Measurements from ENCODE around the gene TFDP2.
"Not testable (repeated sequence)": the region's sequence is repeated elsewhere in the genome, so short reads cannot be mapped to it uniquely, and the experiment has no call there.

The TFDP2 gene

DNA sequence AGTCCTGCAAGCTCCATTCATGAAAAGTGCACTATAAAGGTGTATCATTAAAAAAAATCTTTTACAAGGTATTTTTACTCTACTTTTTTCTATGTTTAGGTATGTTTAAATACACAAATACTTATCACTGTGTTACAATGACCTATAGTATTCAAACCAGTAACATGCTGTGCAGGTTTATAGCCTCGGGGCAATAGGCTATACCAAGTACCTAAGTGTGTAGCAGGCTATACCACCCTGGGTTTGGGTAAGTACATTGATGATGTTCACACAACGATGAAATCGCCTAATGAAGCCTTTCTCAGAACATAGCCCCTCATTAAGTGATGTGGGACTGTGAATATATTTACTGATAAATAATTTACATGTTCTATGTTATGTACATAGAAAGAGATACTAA is 168.3 kb downstream of the TFDP2 start:
- TF ChIP-seq, protein P1, sequence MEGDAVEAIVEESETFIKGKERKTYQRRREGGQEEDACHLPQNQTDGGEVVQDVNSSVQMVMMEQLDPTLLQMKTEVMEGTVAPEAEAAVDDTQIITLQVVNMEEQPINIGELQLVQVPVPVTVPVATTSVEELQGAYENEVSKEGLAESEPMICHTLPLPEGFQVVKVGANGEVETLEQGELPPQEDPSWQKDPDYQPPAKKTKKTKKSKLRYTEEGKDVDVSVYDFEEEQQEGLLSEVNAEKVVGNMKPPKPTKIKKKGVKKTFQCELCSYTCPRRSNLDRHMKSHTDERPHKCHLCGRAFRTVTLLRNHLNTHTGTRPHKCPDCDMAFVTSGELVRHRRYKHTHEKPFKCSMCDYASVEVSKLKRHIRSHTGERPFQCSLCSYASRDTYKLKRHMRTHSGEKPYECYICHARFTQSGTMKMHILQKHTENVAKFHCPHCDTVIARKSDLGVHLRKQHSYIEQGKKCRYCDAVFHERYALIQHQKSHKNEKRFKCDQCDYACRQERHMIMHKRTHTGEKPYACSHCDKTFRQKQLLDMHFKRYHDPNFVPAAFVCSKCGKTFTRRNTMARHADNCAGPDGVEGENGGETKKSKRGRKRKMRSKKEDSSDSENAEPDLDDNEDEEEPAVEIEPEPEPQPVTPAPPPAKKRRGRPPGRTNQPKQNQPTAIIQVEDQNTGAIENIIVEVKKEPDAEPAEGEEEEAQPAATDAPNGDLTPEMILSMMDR (IDR thresholded peaks at IDR 0.05) = no peak
- no peak for TF ChIP-seq ZFX (IDR thresholded peaks at IDR 0.05; ENCODE audit: borderline replicate concordance)
- H3K27ac ChIP-seq = peak overlapping the region; percentile 65

DNA sequence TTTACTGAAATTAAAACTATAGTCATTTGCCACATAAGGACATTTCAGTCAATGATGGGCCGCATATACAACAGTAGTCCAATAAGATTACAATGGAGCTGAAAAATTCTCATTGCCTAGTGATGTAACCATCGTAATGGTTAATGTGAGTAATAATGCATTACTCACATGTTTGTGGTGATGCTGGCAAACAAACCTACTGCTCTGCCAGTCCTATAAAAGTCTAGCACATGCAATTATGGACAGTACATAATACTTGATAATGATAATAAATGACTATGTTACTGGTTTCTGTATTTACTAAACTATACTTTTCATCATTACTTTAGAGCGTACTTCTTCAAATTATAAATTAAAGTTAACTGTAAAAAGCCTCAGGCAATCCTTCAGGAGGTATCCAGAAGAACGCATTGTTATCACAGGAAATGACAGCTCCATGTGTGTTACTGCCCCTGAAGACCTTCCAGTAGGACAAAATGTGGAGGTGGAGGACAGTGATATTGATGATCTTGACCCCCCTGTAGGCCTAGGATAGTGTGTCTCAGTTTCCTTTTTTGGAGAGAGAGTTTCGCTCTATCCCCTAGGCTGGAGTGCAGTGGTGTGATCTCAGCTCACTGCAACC is 170.2 kb downstream of the TFDP2 start:
- no peak for TF ChIP-seq ZFX (IDR thresholded peaks at IDR 0.05; ENCODE audit: borderline replicate concordance)
- TF ChIP-seq, protein P1 (IDR thresholded peaks at IDR 0.05) = no peak
- H3K27ac ChIP-seq = peak overlapping the region; percentile 65

DNA sequence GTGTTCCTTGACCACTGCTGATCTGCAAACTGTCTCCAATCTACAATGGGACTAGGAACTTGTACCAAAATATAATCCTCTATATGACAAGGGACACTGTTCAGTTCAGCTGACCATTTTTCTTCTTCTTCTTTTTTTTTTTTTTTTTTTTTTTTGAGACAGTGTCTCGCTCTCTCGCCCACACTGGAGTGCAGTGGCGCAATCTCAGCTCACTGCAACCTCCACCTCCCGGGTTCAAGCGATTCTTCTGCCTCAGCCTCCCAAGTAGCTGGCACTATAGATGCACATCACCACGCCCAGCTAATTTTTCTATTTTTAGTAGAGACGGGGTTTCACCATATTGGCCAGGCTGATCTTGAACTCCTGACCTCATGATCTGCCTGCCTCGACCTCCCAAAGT is 174.6 kb downstream of the TFDP2 start:
- not testable (repeated sequence) for H3K27ac ChIP-seq

DNA sequence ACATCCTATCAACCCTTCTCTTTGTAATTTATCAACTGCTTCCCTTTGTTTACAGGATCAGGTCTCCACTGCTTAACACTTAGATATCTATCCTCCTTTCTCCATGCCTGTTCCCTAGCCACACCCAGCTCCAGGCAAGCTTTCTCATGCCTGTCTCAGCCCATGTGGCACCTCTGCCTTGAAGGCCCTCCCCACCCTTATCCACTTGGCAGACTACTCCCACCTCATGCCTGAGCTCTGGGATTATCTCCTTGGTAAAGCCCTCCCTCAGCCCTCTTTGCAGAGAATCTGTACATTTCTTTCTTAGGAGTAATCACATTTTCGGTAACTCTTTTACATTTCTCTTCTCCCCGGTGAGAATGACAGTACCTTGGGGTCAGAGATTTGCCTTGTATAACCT is 176.9 kb downstream of the TFDP2 start:
- no peak overlapping the region for H3K27ac ChIP-seq
- TF ChIP-seq, protein P1 (IDR thresholded peaks at IDR 0.05) = no peak
- TF ChIP-seq ZFX (IDR thresholded peaks at IDR 0.05; ENCODE audit: borderline replicate concordance) = no peak

DNA sequence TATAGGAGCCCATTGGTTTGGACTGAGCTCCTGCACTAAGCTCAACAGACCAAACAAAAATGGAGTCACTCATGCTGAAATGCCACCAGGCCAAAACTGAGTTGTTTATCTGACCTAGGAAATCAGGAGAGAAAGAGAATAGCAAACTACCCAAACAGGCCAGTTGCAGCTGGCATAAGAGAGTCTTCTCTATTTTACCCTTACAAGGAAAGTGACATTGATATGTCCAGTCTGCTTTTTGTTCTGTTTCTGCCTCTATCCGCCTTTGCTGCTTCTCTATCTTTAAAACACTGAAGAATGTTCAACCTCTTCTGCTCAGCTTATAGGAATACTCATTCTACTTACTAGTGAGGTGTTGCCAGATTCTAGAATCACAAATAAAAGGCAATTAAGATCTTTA is 177.8 kb downstream of the TFDP2 start:
- no peak overlapping the region for H3K27ac ChIP-seq
- TF ChIP-seq, protein P1 (IDR thresholded peaks at IDR 0.05) = no peak
- TF ChIP-seq ZFX (IDR thresholded peaks at IDR 0.05; ENCODE audit: borderline replicate concordance) = no peak

DNA sequence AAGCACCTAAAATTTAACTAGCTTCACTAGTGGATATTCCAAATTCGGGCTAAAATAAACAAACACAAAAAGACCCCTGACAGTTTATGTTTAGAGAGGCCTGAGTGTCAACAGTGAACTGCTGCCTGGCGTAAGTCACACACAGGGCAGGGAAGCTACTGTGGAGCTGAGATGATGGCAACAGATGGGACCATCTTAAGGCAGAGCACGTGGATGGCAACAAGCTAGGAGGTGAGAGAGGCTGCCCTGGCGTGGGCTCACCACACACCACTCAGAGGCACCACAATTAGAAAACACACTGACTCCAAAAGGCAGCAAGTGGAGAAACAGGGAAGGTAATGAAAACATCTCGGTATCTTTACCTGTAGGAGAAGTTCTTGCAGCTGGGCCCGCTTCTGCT is 179.6 kb downstream of the TFDP2 start:
- no peak for TF ChIP-seq ZFX (IDR thresholded peaks at IDR 0.05; ENCODE audit: borderline replicate concordance)
- TF ChIP-seq, protein P1 (IDR thresholded peaks at IDR 0.05) = no peak
- no peak overlapping the region for H3K27ac ChIP-seq

DNA sequence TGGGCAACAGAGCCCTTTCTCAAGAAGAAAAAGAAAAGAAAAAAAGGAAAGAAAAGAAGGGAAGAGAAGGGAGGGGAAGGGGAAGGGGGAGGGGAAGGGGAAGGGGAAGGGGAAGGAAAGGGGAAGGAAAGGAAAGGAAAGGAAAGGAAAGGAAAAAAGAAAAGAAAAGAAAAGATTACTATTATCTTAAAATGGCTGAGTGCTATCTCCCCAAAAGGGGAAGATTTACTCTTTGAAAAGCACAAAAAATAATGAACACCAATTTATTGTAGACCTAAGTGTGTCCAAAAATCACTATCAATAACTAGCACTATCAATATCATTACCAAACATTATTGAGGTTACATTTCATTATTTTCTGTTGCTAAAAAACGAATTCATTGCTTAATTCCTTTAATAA is 183.9 kb downstream of the TFDP2 start:
- TF ChIP-seq ZFX (IDR thresholded peaks at IDR 0.05; ENCODE audit: borderline replicate concordance) = no peak
- TF ChIP-seq, protein P1 (IDR thresholded peaks at IDR 0.05) = no peak
- H3K27ac ChIP-seq = no peak overlapping the region

DNA sequence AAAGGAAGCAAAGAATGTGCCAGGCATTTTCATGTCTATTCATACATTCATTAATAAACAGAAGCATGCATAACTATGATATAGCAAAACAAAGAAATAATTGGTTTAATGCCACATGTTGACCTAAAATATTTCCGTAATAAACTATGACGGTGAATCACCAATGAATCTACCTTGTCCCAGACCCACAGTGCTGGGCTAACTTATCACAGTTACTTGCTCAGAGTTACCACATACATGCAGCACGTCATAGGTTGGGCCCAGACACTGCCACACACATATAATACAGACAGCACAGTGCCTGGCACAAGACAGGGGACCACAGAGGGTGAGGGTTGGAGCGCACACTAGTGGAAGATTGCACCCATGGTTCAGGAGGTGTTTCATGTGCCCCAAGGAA is 186.0 kb downstream of the TFDP2 start:
- H3K27ac ChIP-seq = no peak overlapping the region
- TF ChIP-seq, protein P1 (IDR thresholded peaks at IDR 0.05) = no peak
- TF ChIP-seq ZFX (IDR thresholded peaks at IDR 0.05; ENCODE audit: borderline replicate concordance) = no peak

Measured in 22Rv1 (cell line).